ENCODE data around the gene LRRC57.

The LRRC57 gene

DNA sequence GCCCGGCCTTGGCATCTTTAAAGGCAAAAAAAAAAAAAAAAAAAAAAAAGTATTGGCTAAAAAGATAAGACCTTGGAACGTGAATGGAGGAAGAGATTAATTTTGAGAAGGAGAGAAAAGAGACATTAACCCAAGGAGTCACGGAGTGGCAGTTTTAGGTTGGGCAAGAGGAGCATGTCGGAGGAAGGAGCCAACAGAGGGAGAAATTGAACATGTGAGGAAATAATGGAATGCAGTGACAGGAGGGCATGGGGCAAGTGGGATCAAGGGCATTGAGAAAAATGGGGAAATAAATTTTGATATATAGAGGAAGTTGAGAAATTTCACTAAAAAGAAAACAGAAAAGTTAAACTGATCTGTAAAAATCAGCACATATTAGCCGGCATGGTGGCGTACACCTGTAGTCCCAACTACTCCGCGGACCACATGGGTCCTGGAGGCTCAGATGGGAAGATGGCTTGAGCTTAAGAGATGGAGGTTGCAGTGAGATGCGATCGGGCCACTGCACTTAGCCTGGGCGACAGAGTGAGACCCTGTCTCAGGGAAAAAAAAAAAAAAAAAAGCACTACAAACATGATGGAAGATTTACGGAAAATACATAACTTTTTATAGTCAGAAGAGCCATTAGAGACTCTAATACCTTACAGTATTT lies 1.3 kb upstream of the LRRC57 start:
- DNase-seq (ENCODE audit: low read depth), result no peak

DNA sequence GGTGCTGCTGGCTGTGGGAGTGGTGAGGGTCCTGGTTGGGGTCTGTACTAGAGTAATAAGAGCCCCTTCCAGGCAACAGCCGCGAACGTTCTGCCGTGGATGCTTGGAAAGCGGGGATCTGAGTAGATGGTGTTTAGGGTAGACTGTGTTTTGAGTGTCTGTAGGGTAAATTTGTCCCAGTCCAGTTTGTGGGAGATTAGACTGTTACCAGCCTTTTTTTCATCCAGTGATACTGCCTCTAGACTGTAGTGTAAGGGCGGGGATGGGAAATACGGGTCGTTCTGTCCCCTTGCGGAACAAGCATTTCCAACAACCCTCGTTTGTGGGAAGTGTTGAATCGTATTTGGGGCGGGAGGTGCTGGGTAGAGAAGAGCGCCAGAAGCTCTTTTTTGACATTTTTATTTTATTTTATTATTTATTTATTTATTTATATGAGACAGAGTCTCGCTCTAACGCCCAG lies 469 bp upstream of the LRRC57 start:
- no peak for DNase-seq (ENCODE audit: low read depth)

DNA sequence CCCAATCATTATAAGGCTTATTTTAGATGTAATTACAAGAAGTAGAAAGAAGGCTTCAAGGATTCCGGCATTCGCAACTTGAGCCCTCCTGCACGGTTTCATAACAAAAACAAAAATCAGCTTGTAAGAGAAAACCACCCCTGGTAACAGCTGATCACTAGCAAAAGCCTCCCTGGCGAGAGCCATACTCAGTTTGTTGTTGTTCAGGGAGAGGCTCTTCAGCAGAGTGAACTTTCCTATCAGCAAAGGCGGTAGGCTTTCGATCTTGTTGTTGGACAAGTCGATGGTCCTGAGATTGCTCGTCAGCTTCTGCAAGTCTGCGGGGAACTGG lies 710 bp downstream of the LRRC57 start:
- no peak for DNase-seq (ENCODE audit: low read depth)

DNA sequence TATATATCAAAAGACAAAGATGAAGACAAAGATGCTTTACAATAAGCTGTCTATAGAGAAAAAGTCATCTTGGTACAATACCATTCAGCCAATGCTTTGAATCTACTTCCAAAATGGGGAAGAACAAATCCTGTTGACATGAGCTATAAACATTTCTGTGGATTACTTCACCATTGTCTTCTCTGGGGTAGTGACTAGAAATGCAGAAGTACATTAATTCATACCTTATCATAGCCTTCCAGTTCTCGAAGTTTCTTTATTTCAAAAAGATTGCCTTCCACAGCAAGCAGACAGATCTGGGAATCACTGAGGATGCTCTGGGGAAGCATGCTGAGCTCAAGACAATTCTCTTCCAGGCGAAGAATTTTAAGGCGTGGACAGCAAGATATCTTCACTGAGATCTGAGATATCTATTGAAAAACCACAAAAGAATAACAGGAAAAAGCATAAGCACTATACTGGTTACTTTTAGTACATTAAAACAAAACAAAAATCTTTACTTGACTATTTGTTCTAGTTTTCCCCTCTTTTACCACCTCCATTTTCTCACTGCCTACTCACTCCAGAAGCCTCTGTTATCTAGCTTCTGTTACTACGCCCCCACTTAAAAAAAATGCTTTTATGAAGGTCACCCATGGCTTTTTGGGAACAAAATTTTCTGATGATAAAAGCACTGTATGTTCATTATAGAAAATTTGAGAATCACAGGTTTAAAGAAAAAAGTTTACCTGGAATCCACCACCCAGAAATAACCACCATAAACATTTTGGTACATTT lies 3.6 kb downstream of the LRRC57 start:
- no peak for DNase-seq (ENCODE audit: low read depth)

DNA sequence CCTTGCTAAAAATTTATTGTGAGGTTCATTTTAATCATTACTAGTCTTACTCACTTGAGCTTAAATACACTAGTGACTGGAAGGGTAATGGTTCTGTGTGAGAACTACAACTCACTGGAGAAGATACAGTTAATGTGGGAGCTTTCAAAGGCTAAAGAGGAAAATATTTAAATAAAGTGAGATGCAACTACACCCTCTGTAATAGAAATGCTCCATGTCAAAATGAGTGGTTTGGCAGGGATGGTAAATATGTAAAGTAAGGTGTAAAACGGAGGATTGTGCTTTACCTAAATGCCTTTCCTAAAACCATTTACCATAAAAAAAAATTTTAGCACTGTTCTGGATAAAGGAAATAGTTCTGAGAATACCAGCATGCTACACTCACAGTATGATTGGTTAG lies 15.3 kb downstream of the LRRC57 start:
- no peak for DNase-seq (ENCODE audit: low read depth)

DNA sequence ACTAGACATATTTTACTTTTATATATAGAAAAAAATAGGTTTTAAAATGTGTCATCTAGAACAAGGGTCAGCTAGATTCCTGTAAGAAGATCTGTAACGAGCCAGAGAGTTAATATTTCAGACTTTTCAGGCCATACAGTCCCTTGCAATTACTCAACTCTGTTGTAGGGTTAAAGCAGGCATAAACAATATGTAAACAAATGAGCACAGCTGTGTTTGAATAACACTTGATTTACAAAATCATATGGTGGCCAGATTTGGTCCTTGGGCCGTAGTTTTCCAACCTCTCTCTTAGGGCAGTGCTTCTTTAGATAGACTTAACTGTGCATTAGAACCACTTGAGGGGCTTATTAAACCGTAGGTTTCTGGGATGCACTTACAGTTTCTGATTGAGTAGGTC lies 19.6 kb downstream of the LRRC57 start:
- DNase-seq (ENCODE audit: low read depth), result no peak

DNA sequence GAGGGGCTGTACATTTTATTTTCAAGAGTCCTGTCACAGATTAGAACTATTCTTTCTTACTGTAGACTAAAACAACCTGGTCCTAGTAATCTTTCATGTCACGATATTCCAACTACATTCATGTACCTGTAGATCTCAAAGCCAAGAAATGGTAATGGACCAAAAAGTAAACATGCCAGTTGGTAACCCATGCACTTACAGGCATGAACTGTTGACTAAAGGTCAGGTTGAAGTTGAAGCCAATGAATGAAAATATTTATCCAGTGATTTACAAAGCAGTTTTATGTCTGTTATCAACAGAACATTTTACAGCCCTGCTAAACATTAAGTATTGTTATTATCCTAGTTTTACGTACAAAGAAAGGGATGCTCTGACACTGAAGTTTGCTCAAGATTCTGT lies 25.3 kb downstream of the LRRC57 start:
- no peak for DNase-seq (ENCODE audit: low read depth)

DNA sequence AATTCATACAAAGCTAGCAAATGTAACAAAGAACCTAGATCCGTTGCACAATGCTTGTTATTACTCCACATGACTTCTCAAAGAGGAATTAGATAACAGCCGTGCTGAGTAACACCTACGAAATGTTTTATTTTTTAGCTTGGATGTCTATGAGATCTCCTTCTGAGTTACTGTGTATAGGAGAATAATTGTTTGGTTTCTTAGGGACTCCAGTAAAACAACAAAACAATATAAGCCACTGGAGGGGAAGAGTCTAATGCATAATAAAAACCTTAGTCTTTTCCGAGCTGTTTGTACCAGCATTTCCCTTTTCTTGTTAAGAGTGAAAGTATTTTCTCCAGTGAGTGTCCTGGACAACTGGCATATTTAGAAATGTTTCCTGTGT lies 37.6 kb downstream of the LRRC57 start:
- DNase-seq (ENCODE audit: low read depth), result no peak

DNA sequence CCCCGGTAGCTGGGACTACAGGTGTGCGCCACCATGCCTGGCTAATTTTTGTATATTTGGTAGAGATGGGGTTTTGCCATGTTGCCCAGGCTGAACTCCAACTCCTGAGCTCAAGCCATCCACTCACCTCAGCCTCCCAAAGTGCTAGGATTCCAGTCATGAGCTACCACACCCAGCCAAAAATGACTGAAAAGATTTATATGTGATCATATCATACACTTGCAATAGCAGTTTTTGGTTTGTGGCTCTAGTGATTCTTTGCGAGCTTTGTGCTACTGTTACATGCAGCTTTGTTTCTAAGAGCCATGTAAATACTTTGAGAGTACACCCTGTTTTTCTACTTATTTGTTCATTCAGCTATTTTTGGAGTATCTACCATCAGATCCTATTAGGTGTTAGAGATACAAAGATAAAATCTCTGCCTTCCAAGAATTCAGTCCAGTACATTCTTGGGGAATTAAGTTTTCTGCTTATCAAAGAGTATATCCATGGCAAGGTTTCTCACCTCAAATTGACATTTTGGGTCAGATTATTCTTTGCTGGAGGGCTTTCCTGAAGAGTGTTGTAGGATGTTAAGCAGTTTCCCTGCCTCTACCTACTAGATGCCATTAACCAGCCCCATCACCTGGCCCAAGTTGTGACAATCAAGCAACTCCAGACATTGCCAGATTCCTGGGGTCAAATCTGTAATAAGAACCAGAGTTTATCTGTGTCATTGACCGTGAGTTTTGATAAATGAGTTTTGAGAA lies 38.2 kb downstream of the LRRC57 start:
- no peak for DNase-seq (ENCODE audit: low read depth)

DNA sequence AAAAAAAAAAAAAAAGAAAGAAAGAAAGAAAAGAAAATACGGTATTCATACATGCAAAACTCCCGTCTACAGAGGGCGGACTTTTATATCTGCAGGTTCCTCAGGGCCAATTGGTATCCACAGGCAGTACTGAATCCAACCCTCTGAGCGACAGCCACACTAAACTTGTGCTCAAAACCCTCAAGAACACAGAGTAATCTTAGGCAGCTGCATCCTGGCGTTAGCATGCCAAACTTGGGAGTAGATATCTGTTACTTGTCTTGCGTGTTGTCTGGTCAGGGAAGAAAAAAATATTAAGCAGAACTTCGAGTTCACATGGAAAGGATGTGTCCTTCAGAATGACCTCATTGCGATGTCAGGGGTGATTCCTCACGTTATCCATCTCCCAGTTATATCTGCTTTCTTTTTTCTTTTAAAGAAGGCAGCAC lies 40.3 kb downstream of the LRRC57 start:
- no peak for DNase-seq (ENCODE audit: low read depth)

DNA sequence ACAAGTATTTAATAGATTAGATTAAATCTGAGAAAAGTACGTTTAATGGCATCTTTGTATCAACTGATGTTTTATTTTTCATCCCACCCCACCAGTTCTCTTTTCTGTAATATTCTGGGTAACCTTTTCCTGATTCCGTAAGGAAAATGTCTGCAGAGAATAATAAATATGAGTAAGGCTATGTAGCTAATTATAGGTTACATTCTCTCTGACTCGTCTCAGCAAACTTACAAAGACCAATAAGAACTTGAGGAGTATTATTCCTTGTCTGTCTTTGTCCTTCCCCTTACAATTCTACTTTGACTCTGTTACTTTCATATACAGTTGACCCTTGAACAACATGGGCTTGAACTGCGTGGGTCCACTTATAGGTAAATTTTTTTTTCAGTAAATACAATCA lies 41.1 kb downstream of the LRRC57 start:
- no peak for DNase-seq (ENCODE audit: low read depth)

DNA sequence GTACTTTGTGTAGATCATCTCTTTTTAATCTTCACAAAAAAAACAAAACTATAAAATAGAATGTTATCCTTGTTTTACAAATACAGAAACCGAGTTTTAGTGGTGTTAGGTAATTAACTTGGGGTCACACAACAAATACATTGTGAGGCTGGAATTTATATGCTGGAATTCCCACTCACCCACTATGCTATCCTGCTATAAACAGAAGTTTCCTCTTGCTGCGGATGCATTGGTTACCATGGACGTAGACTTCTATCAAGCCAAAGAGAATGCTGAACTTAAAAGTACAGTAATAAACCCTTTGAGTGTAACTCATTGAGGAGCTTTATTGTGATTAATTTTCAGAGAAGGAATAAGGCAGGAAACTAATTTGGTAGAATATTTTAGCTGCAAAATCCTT lies 44.0 kb downstream of the LRRC57 start:
- no peak for DNase-seq (ENCODE audit: low read depth)

DNA sequence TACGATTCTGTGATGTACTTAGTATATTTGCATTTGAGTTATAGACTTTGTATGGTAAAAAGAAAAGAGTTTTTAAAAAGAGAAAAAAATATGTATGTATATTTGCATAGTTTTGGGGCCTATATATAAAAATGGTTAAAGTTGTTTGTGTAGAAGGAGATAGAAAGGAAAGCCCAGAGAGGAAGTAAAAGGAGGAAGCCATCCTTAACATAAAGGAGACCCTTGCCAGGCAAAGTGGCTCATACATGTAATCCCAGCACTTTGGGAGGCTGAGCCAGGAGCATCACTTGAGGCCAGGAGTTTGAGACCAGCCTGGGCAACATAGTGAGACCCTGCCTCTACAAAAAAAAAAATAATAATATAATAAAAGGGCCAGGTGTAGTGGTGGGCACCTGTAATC lies 44.8 kb downstream of the LRRC57 start:
- DNase-seq (ENCODE audit: low read depth), result no peak

DNA sequence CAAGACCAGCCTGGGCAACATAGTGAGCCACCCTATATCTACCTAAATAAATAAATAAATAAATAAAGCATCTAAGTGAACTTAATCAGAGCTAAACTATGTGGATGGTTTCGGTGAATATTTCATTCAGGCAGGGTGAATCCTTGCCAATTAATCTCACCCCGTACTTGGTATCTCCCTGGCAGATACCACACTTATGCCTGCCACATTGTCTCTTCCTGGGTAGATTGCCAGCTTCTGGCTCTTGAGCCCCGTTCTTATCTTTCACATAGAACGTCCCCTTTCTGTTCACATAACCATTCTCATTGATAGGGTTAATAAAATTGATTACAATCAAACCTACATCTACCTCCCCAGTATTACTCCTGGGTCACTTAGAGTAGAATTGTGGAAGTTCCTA lies 46.1 kb downstream of the LRRC57 start:
- DNase-seq (ENCODE audit: low read depth), result no peak

DNA sequence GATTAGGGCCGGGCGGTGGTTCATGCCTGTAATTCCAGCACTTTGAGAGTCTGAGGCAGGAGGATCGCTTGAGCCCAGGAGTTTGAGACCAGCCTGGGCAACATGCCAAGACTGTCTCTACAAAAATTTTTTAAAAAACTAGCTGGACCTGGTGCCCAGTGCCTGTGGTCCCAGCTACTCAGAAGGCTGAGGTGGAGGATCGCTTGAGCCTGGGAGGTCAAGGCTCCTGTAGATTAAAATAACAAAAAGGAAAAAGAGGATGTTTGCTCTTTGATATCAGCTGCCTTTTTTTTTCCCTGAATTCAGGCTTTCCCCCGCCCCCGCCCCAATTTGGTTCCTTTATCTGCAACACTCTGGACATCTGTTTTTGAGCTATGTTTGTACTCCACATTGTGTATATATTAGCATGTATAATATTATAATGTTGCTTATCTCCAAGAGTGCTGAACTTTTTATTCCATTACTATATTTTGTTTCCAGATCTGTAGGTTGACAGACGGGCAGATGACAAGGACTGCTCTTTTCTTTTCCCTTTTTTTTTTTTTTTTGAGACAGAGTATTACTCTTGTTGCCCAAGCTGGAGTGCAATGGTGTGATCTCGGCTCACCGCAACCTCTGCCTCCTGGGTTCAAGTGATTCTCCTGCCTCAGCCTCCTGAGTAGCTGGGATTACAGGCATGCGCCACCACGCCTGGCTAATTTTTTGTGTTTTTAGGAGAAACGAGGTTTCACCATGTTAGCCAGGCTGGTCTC lies 48.6 kb downstream of the LRRC57 start:
- no peak for DNase-seq (ENCODE audit: low read depth)

DNA sequence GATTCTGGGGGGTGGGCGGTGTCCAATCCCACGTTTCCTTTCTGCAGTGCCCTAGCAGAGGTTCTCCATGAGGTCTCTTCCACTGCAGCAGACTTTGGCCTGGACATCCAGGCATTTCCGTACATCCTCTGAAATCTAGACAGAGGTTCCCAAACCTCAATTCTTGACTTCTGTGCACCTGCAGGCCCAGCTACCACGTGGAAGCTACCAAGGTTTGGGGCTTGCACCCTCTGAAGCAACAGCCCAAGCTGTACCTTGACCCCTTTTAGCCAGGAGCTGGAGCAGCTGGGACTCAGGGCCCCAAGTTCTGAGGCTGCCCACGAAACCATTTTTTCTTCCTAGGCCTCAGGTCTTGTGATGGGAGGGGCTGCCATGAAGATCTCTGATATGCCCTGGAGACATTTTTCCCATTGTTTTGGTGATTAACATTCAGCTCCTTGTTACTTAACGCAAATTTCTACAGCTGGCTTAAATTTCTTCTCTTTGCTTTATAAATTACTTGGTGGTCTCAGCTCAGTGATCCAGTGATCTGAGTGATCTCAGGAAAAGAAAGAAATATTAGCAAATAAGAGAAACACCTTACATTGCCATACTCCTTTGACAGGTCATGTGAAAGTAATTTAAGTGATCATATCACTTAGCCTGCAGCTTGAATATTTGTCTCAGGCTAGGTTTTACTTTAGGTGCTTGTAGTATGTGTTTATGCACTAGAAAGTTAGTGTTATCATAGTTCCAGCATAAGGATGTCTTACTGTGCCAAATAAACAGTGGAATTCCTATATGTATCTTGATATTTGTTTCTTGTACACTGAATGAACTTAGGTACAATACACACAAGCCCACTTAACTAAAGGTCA lies 50.2 kb downstream of the LRRC57 start:
- DNase-seq (ENCODE audit: low read depth), result no peak

DNA sequence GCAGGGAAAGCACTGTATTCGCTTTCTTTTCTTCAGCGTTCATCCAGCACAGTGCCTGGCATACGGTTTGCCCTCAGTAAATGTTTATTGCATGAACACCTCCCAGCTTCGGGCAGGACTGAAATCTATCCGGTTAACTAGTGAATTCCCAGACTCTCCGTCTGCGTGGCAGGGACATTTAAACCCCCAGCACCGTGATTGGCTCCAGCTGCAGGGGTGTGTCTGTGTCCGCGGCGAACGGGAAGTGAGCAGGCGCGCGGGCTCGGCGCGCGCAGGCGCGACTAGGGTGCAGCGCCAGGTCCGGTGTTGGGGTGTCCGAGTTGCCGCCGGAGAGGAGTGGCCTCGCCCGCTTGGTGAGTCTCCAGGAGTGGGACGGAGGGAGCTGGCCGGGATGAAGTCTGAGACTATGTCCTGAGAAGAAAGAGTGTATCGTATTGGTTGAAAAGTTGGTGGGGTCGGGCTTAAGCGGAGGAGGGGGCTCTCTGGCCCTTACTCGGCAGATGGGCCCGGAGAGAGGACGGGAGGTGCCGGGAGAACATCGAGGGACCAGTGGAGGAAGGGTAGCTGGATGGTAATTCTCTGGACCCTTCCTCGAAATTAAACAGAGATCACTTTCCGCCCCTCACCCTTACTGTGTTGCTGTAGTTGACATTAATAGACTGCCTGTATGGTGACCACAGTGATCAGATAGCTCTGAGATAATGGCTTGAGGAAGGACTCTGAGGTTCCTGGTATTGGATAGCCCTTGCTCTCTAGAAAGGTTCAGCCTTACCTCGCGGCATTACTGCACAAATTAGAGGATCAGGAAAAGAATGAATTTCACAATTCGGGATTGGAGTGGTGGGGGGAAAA lies 53.0 kb downstream of the LRRC57 start, which contains the start of gene SNAP23:
SNAP23 (plus strand) TSS at position 274 of the 852 bp plus-strand sequence. CDS start 16,213 bp downstream, outside the sequence.
- DNase-seq (ENCODE audit: low read depth), result peak; percentile 74

DNA sequence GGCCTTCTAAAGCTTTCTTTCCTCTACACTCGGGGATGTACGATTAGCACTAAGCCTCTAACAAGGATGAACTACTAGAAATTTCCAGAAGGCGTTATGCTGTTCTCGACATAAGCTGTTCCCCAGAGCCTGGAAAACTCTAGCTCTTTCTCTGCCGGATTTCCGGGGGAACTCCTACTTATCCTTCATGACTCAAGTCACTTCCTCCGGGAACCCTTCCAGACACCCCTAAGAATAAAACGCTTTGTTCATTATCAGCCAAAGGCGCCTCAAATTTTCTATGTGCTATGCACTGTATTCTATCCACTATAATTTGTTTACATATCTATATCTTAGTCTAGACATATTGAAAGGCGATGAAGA lies 53.6 kb downstream of the LRRC57 start:
- DNase-seq (ENCODE audit: low read depth), result peak; percentile 28

DNA sequence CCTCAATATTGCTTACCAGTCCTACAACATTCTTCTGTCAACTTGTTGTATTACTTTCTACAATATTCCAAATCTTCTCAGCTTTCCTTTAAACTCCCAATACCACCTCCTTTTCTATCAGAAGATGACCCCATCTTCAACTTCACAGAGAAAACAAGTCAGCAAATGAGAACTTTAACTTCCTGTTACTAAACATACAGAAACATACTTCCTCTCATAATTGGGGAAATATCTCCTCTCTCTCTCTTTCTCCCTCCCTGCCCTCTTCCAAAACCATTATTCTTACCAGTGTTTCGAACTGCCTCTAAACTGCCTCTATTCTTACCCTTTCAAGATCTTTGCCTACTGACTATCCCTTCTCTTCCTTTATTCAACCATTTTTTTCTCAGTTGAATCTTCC lies 54.9 kb downstream of the LRRC57 start:
- no peak for DNase-seq (ENCODE audit: low read depth)

DNA sequence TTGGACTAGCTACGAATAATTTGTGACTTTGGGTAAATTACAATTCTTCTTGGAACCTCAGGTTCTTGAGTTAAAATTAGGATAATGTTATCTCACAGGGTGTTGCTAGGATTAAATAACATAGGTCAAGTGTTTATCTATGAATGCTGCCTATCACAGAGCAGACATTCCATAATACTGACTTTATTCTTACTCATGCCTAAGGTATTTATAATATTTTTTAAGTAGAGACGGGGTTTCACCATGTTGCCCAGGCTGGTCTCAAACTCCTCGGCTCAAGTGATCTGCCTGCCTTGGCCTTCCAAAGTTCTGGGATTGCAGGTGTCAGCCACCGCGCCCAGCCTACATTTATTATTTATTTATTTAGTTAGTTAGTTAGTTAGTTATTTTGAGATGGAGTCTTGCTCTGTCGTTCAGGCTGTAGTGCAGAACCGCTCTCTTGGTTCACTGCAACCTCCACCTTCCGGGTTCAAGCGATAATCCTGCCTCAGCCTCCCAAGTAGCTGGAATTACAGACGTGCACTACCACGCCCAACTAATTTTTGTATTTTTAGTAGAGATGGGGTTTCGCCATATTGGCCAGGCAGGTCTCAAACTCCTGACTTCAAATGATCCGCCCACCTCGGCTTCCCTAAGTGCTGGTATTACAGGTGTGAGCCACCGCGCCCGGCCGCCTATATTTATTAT lies 56.9 kb downstream of the LRRC57 start:
- DNase-seq (ENCODE audit: low read depth), result no peak
